ENCODE data around the gene TYK2.
"Not testable (repeated sequence)": the region's sequence is repeated elsewhere in the genome, so short reads cannot be mapped to it uniquely, and the experiment has no call there.

Gene TYK2

GRCh38 chr19:10372690-10373089, 7.7 kb downstream of the TYK2 start:
- DNase-seq (ENCODE audit: low read depth) = no peak

GRCh38 chr19:10368101-10368803, 12.1 kb downstream of the TYK2 start:
- DNase-seq (ENCODE audit: low read depth) = no peak

- not testable (repeated sequence) for DNase-seq (ENCODE audit: low read depth)
Measured at GRCh38 chr19:10366950-10367512, 13.3 kb downstream of the TYK2 start.

GRCh38 chr19:10365518-10365917, 14.9 kb downstream of the TYK2 start:
- DNase-seq (ENCODE audit: low read depth) = no peak

- DNase-seq (ENCODE audit: low read depth) = no peak
Measured at GRCh38 chr19:10364644-10365043, 15.7 kb downstream of the TYK2 start.

- peak; percentile 36 for DNase-seq (ENCODE audit: low read depth)
Measured at GRCh38 chr19:10363789-10364281, 16.5 kb downstream of the TYK2 start.

- DNase-seq (ENCODE audit: low read depth) = no peak
Measured at GRCh38 chr19:10362259-10362658, 18.1 kb downstream of the TYK2 start.

GRCh38 chr19:10361569-10362011, 18.8 kb downstream of the TYK2 start:
- DNase-seq (ENCODE audit: low read depth) = no peak

- DNase-seq (ENCODE audit: low read depth) = no peak
Measured at GRCh38 chr19:10356431-10356830, 23.9 kb downstream of the TYK2 start.

GRCh38 chr19:10353793-10354391, 26.5 kb downstream of the TYK2 start:
- DNase-seq (ENCODE audit: low read depth) = no peak

GRCh38 chr19:10352764-10353671, 27.4 kb downstream of the TYK2 start:
- DNase-seq (ENCODE audit: low read depth) = no peak

- no peak for DNase-seq (ENCODE audit: low read depth)
Measured at GRCh38 chr19:10346509-10346908, 33.9 kb downstream of the TYK2 start.

- no peak for DNase-seq (ENCODE audit: low read depth)
Measured at GRCh38 chr19:10344780-10345179, 35.6 kb downstream of the TYK2 start.

GRCh38 chr19:10343495-10343894, 36.9 kb downstream of the TYK2 start:
- DNase-seq (ENCODE audit: low read depth) = no peak

GRCh38 chr19:10339977-10340376, 40.4 kb downstream of the TYK2 start:
- DNase-seq (ENCODE audit: low read depth) = no peak

- DNase-seq (ENCODE audit: low read depth) = no peak
Measured at GRCh38 chr19:10339380-10339960, 40.9 kb downstream of the TYK2 start, which contains the start of gene ICAM3. Gene ICAM3 (minus strand): TSS chr19:10339624. CDS start chr19:10339614, 10 bp downstream.

- DNase-seq (ENCODE audit: low read depth) = no peak
Measured at GRCh38 chr19:10338940-10339339, 41.4 kb downstream of the TYK2 start.

GRCh38 chr19:10336725-10337124, 43.6 kb downstream of the TYK2 start:
- DNase-seq (ENCODE audit: low read depth) = not testable (repeated sequence)

- no peak for DNase-seq (ENCODE audit: low read depth)
Measured at GRCh38 chr19:10335352-10335985, 44.9 kb downstream of the TYK2 start.

GRCh38 chr19:10334588-10335351, 45.6 kb downstream of the TYK2 start:
- peak; percentile 78 for DNase-seq (ENCODE audit: low read depth)
